ENCODE results near the gene IRGC.

- TF ChIP-seq CTCF (conservative IDR thresholded peaks at IDR 0.05; ENCODE audit: low read depth, low read length) (no peak), USF2 (IDR thresholded peaks at IDR 0.05; ENCODE audit: low read depth, low read length) (no peak), MAZ (IDR thresholded peaks at IDR 0.05; ENCODE audit: borderline replicate concordance, low read depth, low read length) (no peak), POLR2A (IDR thresholded peaks at IDR 0.05; ENCODE audit: low read depth, low read length) (no peak), FOS (IDR thresholded peaks at IDR 0.05; ENCODE audit: low read depth, low read length) (no peak), CHD1 (IDR thresholded peaks at IDR 0.05; ENCODE audit: low read depth, low read length) (no peak), MAFK (IDR thresholded peaks at IDR 0.05; ENCODE audit: low read depth, low read length) (no peak), NFE2L2 (IDR thresholded peaks at IDR 0.05; ENCODE audit: low read depth, low read length) (no peak), CEBPB (IDR thresholded peaks at IDR 0.05; ENCODE audit: low read depth, low read length) (no peak), SMC3 (IDR thresholded peaks at IDR 0.05; ENCODE audit: low read depth, low read length) (no peak), RAD21 (IDR thresholded peaks at IDR 0.05; ENCODE audit: low read length) (no peak), RCOR1 (IDR thresholded peaks at IDR 0.05; ENCODE audit: insufficient replicate concordance, low read length) (no peak)
Observed at GRCh38 chr19:43681821-43682220, 34.1 kb upstream of the IRGC start.

Data from IMR-90 (cell line).